RPMI7951 (cell line): ENCODE data around the gene SNX9. TPM values are rescaled to one million over a fixed set of nuclear protein-coding genes. Genes with fewer than 3 reads are reported as not detected.
A peak's percentile ranks its signal among the peaks of the same experiment; 100 is the strongest.
"Not testable (repeated sequence)": the region's sequence is repeated elsewhere in the genome, so short reads cannot be mapped to it uniquely, and the experiment has no call there.

Experiments
- DNase-seq: peaks from one replicate; pipeline ENCODE4 v3.0.0-alpha.2; 2012; ENCODE audit warnings: low read depth
- total RNA-seq: library from RNA; depleted of rRNA; stranded (reverse); fragments of >200 nt; shearing (Covaris generic); gene quantifications from 2 replicates; pipeline ENCODE4 v1.2.3, GENCODE V29; 2014

The SNX9 gene
- total RNA-seq, 1 experiment from 2014 or later, result 36.8 TPM

DNA sequence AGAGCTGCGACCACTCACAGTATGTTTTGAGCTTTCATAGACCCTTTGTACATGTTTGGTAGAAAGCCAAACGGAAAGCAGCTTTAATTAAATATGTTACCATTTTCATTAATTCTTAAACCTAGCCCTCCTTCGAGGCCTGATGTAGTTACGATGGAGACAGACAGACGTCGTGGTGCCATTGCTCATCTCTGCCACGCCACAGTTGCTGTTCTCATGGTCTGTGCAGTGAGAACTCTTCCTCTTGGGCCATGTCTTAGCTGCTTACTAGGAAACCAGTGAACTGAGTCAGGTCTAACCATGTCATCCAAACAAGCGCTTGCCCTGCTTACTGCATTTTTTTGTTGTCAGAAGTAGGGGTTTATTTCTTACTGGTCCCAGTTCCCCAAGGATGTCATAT is 62.8 kb downstream of the SNX9 start:
- DNase-seq, result no peak

DNA sequence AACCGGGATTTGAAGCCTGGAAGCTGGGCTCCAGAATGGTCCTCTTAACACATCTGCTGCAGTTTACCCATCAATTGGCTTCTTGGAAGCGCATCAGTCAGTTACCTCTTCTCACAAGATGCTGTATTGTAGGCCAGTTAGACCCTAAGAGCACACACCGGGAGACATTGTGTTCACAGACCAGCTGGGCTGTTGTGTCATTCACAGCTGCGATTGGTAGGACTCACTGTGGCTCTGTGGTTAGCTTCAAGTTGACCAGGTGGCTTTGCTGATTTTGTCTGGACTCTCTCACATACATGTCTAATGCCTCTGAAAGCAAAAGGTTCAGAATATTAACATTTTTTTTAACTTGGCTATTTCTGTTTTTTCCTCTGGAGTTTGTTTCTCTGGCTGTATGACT is 64.8 kb downstream of the SNX9 start:
- no peak for DNase-seq

DNA sequence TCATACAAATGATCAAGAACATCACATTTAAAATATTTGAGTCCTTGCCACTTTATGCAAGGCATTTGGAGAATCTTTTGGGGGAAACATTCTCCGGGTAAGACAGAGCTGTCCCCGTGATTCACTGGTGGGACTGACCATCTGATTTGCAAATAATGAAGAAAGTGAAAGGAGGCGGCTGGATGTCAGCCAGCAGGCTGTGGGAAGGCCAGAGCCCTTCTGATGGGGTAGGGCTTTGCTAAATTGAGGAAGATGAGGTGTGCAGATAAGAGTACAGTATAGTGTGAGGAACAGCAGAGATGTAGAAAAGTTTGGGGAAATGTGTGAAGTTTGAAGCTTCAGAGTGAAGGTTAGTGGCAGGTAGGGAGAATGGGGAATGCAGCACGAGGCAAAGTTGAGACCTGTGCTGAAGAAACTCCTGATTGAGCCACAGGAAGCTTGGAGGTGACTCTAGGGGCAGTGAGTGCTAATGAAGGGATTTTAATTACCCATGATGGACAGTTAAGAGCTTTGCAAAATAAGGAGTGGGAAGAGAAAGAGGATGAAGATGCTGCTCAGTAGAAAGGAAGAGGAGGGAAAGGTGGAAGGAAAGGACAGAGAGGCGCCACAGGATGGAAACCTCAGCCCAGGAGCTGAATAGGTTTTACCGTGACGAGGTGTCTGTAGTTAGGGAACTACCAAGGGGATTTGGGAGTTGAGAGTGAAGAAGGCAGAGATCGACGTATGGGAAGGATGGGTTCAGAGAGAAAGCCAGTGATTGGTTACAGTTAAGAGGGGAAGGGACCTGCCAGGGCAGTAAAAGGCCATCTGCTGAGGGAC is 68.7 kb downstream of the SNX9 start:
- no peak for DNase-seq

DNA sequence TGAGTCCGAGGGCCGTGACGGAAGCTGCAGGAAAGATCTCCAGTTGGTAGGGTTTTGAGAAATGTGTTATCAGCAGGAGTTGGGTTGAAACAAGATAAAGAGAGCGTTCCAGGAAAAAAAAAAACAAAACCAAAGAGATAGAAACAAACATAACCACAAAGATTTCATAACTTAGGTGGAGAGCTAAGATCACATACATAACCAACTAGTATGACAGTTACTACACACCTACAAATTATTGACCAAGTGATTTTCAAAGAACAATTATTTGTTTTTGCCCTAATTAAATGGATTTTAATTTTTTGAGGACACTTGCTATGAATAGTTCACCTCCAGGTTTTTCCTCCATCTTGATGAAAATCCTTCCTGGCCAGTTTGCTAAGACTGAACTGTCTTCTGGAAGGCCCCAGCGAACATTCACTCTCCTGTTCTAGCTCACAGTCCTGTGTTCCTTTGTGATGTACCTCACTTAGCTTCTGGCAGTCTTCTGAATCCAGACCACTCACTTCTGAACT is 69.4 kb downstream of the SNX9 start:
- DNase-seq, result no peak

DNA sequence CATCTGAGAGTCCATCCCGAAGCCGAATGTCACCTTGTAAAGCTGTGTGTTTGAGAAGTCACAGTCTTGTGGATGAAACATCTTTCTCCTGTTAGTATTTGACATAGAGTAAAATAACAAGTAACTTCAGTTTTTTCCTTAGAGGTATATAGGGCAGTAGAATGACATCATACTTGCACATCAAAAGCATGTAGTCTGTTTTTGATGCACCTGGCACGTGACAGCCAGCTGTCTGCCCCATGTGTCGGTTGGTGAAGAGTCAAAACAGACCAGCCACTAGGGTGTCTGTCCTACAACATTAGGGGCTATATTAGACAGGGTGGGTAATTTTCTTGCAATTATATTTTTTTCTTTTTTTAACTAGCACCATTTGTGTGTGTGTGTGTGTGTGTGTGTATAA is 70.2 kb downstream of the SNX9 start:
- DNase-seq, result no peak

DNA sequence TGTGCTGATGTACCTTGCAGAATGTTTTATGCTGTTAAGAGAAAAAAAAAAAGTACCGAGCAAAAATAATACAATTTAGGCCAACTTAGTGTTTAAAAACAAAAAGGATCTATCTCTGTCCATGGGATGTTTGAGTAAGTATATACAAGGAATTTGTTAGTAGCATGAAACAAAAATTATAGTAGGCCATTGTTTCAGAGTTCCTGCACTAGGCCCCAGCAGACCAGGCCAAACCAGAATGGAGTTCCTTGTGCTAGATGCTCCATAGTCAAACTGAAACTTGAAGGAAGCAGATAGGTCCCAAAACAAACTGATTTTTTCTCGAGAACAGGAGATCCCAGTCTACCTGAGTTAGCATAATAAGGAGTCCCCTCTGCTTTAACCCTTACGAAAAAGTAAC is 72.5 kb downstream of the SNX9 start:
- no peak for DNase-seq

DNA sequence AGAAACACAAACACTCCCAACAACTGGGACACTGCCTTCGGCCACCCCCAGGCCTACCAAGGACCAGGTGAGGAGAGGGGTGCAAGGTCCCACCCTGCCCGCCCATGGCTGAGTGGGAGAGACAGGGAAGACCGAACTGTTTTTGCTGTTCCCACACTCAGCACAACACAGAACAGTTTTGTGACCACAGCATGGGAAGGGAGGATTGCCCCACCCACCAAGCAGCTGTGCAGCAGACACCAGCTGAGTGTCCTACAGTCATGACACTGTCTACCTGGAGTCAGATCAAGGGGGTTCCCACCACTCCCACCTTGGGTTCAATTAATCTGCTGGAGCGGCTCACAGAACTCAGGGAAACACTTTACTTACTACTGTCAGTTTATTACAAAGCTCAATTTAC is 73.9 kb downstream of the SNX9 start:
- DNase-seq, result no peak

DNA sequence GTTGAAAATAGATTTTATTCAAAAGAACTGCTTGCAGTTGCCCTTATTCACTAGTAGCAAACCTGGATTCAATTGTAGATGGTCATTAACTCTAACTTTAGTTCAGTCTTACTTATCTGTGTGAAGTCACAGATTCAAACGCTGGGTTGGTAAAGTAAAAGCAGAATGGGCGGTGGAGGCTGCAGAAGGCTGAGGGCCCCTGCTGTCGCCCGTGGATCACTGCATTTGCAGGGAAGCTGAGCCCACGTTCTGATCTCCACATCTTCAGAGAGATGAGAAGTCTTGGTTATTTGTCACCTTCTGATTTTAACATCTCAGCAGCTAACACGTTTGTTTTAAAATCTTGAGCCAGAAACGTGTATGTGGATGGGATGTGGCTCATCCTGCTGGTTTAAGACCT is 75.1 kb downstream of the SNX9 start:
- DNase-seq, result no peak

DNA sequence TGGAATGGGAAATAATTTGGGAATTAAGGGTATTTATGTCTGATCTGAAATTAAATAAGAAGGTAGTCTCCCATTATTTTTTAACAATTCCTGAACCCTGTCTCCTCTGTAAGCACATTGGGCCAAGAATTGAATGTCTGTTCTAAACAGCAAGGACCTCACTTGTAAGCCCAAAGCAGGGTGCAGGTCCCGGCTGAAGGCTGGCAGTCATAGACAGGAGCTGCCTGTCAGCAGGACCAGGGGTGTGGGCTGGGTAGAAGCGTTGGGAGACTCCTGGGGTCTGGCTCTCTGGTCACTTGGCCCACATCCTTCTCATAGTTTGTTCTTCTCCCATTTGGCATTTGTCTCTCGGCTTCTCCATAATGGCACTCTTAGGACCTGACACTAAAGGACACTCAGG is 75.6 kb downstream of the SNX9 start:
- DNase-seq, result no peak

DNA sequence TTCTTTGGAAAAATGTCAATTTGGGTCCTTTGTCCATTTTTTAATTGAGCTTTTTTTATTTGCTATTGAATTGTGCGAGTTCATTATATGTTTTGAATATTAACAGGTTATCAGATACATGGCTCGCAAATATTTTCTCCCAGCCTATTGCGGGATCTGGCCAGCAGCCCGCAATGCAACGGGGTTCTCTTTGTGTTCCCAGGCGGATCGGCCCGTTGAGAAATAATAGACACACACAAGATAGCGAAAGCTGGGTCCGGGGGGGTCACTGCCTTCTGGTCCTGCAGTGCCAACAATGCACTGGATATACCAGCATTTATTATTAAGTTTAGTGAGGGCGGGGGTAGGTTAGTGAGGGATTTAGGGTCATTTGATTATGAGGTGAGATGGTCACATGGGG is 77.2 kb downstream of the SNX9 start:
- not testable (repeated sequence) for DNase-seq

DNA sequence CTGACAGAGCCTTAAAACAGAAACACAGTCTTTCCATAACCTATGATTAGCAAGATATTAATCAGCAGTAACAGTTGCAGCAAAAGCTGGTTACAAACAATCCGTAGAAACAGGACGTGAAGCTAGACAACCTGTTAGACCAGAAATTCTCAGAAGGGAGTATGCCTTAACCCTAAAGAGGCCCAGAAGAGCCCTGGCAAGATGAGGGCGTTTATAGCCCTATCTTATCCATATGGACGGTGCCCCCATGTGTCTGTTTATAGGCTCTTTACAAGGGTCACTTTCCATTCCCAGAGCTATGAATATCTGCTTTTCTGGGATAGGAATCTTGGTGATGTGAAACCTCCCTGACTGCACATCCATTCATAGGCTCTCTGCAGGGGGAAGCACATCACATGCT is 77.7 kb downstream of the SNX9 start:
- not testable (repeated sequence) for DNase-seq

DNA sequence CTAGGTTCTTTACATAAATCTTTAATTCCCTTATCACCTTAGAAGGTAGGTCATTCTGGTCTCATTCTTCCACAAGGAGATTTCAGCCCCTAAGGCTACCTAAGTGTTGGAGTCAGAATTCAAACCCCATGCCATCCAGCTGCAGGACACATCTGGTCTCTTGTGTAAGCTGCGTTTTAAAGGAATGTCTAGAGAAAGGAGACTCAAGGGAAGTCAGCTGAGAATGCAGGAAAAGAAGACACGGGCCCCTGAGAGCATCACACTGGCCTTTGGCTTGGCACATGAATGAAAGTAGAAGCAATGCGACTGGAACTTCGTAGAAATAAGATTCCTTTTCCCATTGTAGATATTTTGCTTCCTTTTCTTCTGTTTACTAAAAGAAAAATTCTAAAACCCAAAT is 82.0 kb downstream of the SNX9 start:
- DNase-seq, result no peak

DNA sequence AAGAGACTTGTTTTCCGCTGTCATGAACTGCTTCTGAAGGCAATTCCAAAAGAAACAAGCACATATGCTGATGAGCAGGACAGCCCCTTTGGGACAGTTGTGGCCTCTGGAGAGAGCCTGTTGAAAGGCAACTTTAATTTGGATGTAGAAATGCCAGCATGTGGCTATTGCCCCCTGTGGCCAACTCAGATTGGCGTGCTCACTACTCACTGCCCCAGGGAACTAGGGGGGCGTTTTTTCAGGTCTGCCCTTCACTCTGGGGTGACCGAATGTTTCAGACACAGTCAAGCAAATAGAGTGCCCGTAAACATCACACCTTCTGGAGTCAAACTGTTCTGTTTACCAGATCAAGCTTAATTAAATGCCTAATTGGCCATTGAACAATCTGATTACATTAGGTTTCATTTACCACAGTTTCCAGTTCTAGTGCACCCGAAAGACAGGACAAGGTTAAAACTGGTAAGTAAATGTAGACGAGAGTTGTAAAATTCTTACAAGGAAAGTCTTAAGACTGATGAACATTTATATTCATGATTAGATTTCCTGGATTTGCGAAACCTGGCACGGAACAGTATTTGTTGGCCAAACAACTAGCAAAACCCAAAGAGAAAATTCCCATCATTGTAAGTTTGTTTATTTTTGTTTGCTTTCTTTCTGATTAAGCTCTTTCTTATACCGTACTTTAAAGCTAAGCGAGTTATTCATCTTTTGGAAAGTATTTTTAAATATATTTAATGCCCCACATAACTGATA is 82.7 kb downstream of the SNX9 start:
- no peak for DNase-seq

DNA sequence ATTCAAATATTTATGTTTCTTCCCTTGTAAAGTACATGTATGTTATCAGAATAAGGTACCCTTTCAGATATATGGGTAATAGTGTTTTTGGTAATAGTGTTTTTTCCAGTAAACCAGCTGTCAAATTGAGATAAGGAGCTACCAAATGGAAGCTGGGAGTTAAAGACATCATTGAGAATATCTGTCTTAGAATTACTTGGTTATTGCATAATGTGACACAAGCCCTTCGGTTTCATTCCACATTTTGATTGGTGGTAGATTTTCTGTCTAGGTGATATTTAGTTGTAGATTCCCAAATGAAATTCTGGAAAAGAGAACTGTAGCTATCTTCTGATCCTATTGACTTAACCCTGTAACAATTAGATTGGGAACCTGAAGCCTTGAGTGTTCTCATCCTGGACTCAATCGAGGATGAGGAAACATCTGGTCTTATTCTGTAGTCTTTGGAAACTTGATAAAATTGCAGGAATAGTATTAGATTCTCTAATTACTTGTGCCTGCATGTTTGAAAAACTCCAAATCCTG is 83.6 kb downstream of the SNX9 start:
- DNase-seq, result no peak

DNA sequence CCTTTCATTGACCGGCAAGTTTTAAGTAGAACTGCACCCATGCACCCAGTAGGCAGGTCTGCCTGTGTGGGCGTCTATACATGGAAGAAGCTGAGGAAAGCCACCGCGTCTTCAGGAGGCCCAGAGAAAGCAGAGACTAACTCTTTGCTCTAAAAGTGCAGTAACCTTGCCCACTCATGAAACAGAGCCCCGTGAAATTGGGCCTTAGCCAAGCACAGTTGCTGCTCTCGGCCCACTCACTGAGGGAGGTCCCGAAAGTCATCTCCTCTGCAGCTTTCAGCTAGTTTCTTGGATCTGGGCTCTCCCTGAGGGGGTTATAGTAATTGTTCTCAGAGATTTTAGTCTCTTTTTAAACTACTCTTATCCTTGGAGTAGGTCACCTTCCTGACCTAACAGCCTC is 84.6 kb downstream of the SNX9 start:
- DNase-seq, result no peak

DNA sequence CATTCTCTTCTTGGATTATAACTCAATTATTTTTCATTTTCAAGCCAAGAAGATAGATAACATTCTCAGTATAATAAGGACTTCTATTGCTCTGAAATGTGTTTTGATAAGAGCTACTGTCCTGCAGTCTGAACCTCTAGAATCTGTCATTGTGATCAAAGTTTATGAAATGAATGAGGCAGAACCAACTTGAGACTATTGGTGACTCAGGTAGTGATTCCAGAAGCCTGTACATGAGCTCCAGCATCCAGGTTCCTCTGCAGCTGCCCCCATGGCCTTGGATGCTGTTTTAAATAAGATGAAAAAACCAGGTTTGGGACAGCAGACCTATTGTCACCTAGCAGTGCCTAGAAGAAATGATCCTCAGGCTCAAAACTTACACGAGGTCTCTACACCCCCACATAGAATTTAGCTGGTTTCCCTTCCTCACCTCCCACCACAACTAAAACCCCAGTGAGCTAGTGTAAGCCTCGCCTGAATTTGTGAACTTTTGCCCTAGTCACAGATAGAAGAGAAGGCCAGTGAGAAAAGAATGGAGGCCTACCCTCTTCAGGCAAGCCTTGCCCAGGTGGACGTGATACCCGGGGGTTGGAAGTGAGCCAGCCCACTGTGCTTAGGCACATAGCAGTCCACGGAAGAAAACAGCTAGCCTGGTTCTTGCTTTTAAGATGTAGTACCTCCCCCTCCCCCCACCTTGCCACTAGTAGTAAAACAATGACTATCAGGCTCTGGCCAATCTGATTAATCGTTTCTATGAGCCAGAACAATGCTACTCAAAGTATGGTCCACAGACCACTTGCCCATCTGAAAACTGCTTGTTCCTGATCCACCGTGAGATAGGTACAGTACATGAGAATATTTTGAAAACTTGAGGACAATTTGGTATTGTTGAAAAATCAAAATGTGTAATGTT is 85.6 kb downstream of the SNX9 start:
- DNase-seq, result no peak

DNA sequence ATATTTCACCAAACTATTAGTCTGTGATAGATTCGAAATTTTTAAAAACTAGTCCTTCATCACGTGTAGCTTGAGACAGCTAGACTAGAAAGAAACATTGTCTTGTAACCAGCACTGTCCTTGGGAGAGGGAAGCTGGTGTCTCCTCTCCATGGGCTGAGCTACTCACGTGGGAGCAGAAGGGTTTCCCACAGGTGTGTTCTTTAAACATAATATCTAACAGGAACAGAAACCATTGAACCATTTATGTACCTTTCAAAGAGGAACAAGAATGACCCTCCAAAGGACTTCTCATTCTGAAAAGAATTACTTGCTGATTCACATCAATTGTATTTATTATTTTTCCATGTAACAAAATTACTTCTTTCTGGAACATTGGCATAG is 86.2 kb downstream of the SNX9 start:
- DNase-seq, result no peak

DNA sequence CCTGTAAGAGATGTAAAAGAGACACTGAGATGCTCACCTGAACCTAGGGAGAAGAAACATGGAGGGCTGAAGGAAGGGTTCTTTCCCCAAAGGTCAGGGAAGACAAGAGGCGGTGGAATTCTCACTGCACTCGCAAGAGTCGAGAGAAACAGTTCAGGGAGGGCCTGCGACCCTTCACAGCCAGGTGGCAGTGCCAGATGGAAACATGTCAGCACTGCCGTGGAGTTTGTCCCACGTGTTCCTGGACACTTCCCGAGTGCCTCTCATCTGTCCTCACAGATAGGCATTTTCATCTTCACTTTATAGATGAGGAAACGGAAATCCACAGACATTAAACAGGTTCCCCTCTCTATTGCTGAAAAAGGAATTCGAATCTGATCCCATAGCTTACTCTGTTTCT is 88.2 kb downstream of the SNX9 start:
- DNase-seq, result no peak

DNA sequence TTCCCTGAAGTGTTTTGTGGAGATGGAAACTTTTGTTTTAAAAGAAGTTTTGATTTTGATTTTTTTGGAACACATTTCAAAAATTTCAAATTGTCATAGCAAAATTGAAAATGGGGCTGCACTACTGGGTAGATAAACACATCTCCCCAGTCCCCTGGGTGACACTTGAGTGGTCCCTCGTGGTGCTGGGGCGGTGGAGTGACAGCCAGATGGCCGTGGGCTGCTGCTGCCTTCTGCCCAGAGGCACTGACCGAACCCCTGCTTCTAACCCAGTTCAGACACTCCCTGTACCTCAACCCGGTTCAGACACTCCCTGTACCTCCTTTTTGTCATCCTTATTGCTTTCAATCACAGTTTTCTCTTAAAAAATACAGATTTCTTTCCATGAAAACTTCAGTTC is 88.7 kb downstream of the SNX9 start:
- no peak for DNase-seq

DNA sequence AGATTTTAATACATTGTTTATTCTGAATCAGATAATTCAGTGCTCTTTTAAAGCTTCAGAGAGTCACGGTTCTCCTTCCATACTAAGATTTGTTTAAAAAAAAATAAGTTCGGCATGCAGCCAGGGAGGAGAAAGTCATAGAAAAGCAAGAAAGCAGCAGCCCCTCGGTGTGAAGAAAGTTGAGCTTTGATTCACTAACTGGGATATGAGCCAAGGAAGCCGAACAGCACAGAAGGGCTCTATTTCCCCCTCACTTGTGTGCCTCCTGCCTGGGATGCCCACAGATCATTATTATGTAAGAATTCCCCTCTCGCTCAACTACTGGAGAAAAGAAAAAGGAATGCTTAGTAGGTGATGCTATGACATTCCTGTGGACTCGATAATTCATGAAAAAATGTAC is 89.3 kb downstream of the SNX9 start:
- DNase-seq, result peak; percentile 79

DNA sequence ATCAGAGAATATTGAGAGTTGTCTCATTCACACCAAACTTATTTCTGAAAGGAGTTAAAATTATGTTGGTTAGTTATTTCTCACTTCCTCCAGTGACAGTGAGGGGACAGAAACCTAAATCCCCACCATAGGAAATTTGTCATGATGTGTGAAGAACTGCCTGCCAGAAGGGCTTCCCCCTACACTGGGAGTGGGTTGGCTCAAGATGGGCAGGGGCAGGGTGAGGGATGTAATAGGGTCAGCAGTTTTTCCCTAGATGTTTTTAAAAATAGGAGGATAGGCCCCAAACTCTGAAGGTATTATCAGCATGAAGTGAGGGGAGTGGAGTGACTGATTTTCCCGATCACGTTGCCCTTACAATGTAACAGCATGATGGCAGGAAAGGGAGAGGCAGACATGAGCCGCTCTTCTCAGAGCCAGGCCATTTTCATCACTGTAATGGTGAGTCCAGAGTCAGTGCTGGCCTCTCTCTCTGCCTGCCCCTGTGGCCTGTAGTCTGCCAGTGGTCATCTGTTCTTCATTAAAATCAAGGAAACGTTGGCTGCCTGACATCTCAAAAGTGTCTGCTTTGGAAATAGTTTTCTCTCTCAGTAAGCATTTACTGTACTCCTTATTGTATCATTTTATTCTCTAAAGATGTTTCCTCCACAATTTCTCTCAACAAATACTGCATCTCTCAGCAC is 98.8 kb downstream of the SNX9 start:
- DNase-seq, result peak; percentile 38
